GM19240 (cell line): ENCODE results near the gene RNF180.
"Not testable (repeated sequence)": the region's sequence is repeated elsewhere in the genome, so short reads cannot be mapped to it uniquely, and the experiment has no call there.

Source experiments
- DNase-seq: peaks from one replicate; pipeline ENCODE4 v3.0.0; 2011; ENCODE audit warnings: low spot score; ENCODE audit not compliant: insufficient read length

The RNF180 gene

GRCh38 chr5:64176301-64176700 is 10.7 kb downstream of the RNF180 start:
- DNase-seq: no peak

GRCh38 chr5:64180661-64181343 is 15.2 kb downstream of the RNF180 start:
- no peak for DNase-seq

GRCh38 chr5:64181440-64181839 is 15.8 kb downstream of the RNF180 start:
- no peak for DNase-seq

GRCh38 chr5:64183956-64184355 is 18.3 kb downstream of the RNF180 start:
- DNase-seq: no peak

- no peak for DNase-seq
These were observed 19.2 kb downstream of the RNF180 start for GRCh38 chr5:64184832-64185231.

- DNase-seq: no peak
These were observed 23.1 kb downstream of the RNF180 start for GRCh38 chr5:64188776-64189175.

GRCh38 chr5:64190562-64191306 is 25.1 kb downstream of the RNF180 start:
- DNase-seq: no peak

- no peak for DNase-seq
These were observed 30.3 kb downstream of the RNF180 start for GRCh38 chr5:64195981-64196380.

- DNase-seq: no peak
These were observed 33.8 kb downstream of the RNF180 start for GRCh38 chr5:64199425-64199824.

- DNase-seq: no peak
These were observed 36.4 kb downstream of the RNF180 start for GRCh38 chr5:64201996-64202395.

GRCh38 chr5:64206653-64207052 is 41.0 kb downstream of the RNF180 start:
- DNase-seq: no peak

GRCh38 chr5:64207978-64208377 is 42.3 kb downstream of the RNF180 start:
- no peak for DNase-seq

GRCh38 chr5:64209353-64209752 is 43.7 kb downstream of the RNF180 start:
- no peak for DNase-seq

- DNase-seq: no peak
These were observed 45.2 kb downstream of the RNF180 start for GRCh38 chr5:64210866-64211265.

- no peak for DNase-seq
These were observed 47.4 kb downstream of the RNF180 start for GRCh38 chr5:64213011-64213410.

- DNase-seq: no peak
These were observed 47.9 kb downstream of the RNF180 start for GRCh38 chr5:64213531-64213930.

- no peak for DNase-seq
These were observed 48.5 kb downstream of the RNF180 start for GRCh38 chr5:64214132-64214531.

GRCh38 chr5:64221911-64222310 is 56.3 kb downstream of the RNF180 start:
- DNase-seq: no peak

- not testable (repeated sequence) for DNase-seq
These were observed 59.8 kb downstream of the RNF180 start for GRCh38 chr5:64225286-64225981.

GRCh38 chr5:64227131-64227537 is 61.5 kb downstream of the RNF180 start:
- DNase-seq: not testable (repeated sequence)

- DNase-seq: peak; percentile 22
These were observed 63.6 kb downstream of the RNF180 start for GRCh38 chr5:64229163-64229774.

- no peak for DNase-seq
These were observed 95.1 kb downstream of the RNF180 start for GRCh38 chr5:64260756-64261155.
